Tibial artery (tissue), 4 donors: Measurements from ENCODE around the gene NIFK.
"Not testable (repeated sequence)": the region's sequence is repeated elsewhere in the genome, so short reads cannot be mapped to it uniquely, and the experiment has no call there.

ENCODE experiments used
- DNase-seq, 2 donors: peaks; one replicate each; pipeline ENCODE4 v3.0.0-alpha.2; 2019
- H3K27ac ChIP-seq, 2 donors: fragments of 200-600 bp; sonication (generic) in 1 of 2; 1 replicate in 1 of 2; 2 replicates in 1 of 2; pipeline ENCODE4 v1.5.1; 2018 to 2019; ENCODE audit warnings: mild to moderate bottlenecking in 1 of 2
- H3K27me3 ChIP-seq, 2 donors: fragments of 200-600 bp; sonication (generic) in 1 of 2; one replicate each; pipeline versions ENCODE4 v1.5.1 to v1.6.0; 2016 to 2019
- H3K36me3 ChIP-seq, 3 donors: fragments of 200-600 bp; sonication (generic) in 2 of 3; one replicate each; pipeline ENCODE4 v1.5.1; 2016 to 2019; ENCODE audit warnings: mild to moderate bottlenecking in 2 of 3
- H3K4me1 ChIP-seq, 4 donors: fragments of 200-600 bp; sonication (generic) in 2 of 4; 1 replicate in 3 of 4; 2 replicates in 1 of 4; pipeline ENCODE4 v1.5.1; 2016 to 2019
- H3K4me3 ChIP-seq, 2 donors: fragments of 200-600 bp; sonication (generic) in 1 of 2; 1 replicate in 1 of 2; 2 replicates in 1 of 2; pipeline ENCODE4 v1.5.1; 2018 to 2019; ENCODE audit warnings: mild to moderate bottlenecking in 2 of 2
- H3K9me3 ChIP-seq, 3 donors: fragments of 200-600 bp; sonication (generic) in 1 of 3; one replicate each; pipeline ENCODE4 v1.5.1; 2016 to 2019
- CTCF ChIP-seq, 2 experiments: fragments of 200-600 bp in 1 of 2; fragments of 450-650 bp in 1 of 2; IDR thresholded peaks; one replicate each; pipeline ENCODE4 v1.5.1; 2017 to 2019; ENCODE audit warnings: antibody characterized with exemption in 2 of 2, mild to moderate bottlenecking in 1 of 2, moderate library complexity in 1 of 2
- intact Hi-C: fragments of 100-400 bp; cut with DNase I; formaldehyde crosslinking; loops from one replicate; pipeline ENCODE4 v1.15.0; 2023; ENCODE audit warnings: low total_unique reads

The NIFK gene

GRCh38 chr2:121698318-121698930 lies 38.3 kb downstream of the NIFK start:
- peaks cover 0 to 32% (median 16%) of the 10 kb centered on the region in 4 donors for H3K4me1 ChIP-seq
- H3K27ac ChIP-seq: no peak overlapping the region
- no peak for TF ChIP-seq CTCF (IDR thresholded peaks at IDR 0.05)
- no peaks in the 10 kb centered on the region for H3K36me3 ChIP-seq
- DNase-seq: no peak
- intact Hi-C loops: no loop called here
- no peaks in the 10 kb centered on the region for H3K9me3 ChIP-seq
- no peaks in the 10 kb centered on the region for H3K27me3 ChIP-seq
- no peak overlapping the region for H3K4me3 ChIP-seq

- H3K36me3 ChIP-seq: no peaks in the 10 kb centered on the region
- H3K9me3 ChIP-seq: no peaks in the 10 kb centered on the region
- no peaks in the 10 kb centered on the region for H3K27me3 ChIP-seq
- no peak for DNase-seq
- peaks cover 0 to 32% (median 16%) of the 10 kb centered on the region in 4 donors for H3K4me1 ChIP-seq
- no peak overlapping the region for H3K27ac ChIP-seq
- intact Hi-C loops: no loop called here
- H3K4me3 ChIP-seq: no peak overlapping the region
- no peak for TF ChIP-seq CTCF (IDR thresholded peaks at IDR 0.05)
These were observed 39.5 kb downstream of the NIFK start for GRCh38 chr2:121697108-121697631.

GRCh38 chr2:121696410-121696930 lies 40.2 kb downstream of the NIFK start:
- Histone ChIP-seq H3K27me3 (no peaks in the 10 kb centered on the region), H3K9me3 (no peaks in the 10 kb centered on the region), H3K36me3 (no peaks in the 10 kb centered on the region), H3K4me1 (peaks cover 0 to 32% (median 16%) of the 10 kb centered on the region in 4 donors), H3K4me3 (no peak overlapping the region), H3K27ac (no peak overlapping the region)
- no peak for DNase-seq
- intact Hi-C loops: no loop called here
- no peak for TF ChIP-seq CTCF (IDR thresholded peaks at IDR 0.05)

GRCh38 chr2:121695171-121695451 lies 41.6 kb downstream of the NIFK start:
- Histone ChIP-seq H3K4me3 (no peak overlapping the region), H3K4me1 (peaks cover 0 to 25% (median 15%) of the 10 kb centered on the region in 4 donors), H3K9me3 (no peaks in the 10 kb centered on the region), H3K27me3 (no peaks in the 10 kb centered on the region), H3K27ac (peak overlapping the region; percentile 24 to 25), H3K36me3 (no peaks in the 10 kb centered on the region)
- TF ChIP-seq CTCF (IDR thresholded peaks at IDR 0.05): no peak
- intact Hi-C loops: no loop called here
- DNase-seq: no peak

GRCh38 chr2:121694398-121695170 lies 42.1 kb downstream of the NIFK start:
- H3K9me3 ChIP-seq: no peaks in the 10 kb centered on the region
- H3K36me3 ChIP-seq: no peaks in the 10 kb centered on the region
- no peak overlapping the region for H3K4me3 ChIP-seq
- H3K4me1 ChIP-seq: peaks cover 0 to 20% (median 14%) of the 10 kb centered on the region in 4 donors
- H3K27ac ChIP-seq: peak overlapping the region; percentile 24 to 25
- DNase-seq: no peak
- intact Hi-C loops: no loop called here
- no peaks in the 10 kb centered on the region for H3K27me3 ChIP-seq
- no peak for TF ChIP-seq CTCF (IDR thresholded peaks at IDR 0.05)

GRCh38 chr2:121690572-121690971 lies 46.1 kb downstream of the NIFK start:
- H3K27me3 ChIP-seq, DNase-seq, H3K36me3 ChIP-seq, H3K9me3 ChIP-seq, H3K27ac ChIP-seq, intact Hi-C loops, H3K4me3 ChIP-seq: not testable (repeated sequence)
- peaks cover 0 to 17% (median 13%) of the 10 kb centered on the region in 4 donors for H3K4me1 ChIP-seq
